Panc1 (cell line): ENCODE measurements around the gene PPOX. TPM values are rescaled to one million over a fixed set of nuclear protein-coding genes. Genes with fewer than 3 reads are reported as not detected.

Experiments
- ATAC-seq: fragments of 200-7000 bp; cut with Tn5 transposase; 2 replicates; pipeline ENCODE4 v1.9.1; 2020; ENCODE audit warnings: mild to moderate bottlenecking, moderate library complexity
- BruUV-seq: library from RNA; stranded (reverse); fragments of 400-500 nt; replicated peaks from 2 replicates; lab custom pipeline; 2021; lab: Mats Ljungman, UMichigan
- CTCF ChIA-PET: fragments of 300-600 bp; sonication (Branson Sonifier 250); formaldehyde crosslinking; loops from one replicate; lab custom pipeline; 2022; ENCODE audit warnings: antibody characterized with exemption; lab: Charles Lee
- POLR2A ChIA-PET: fragments of 300-600 bp; sonication (Branson Sonifier 250); formaldehyde crosslinking; loops from one replicate; lab custom pipeline; 2022; ENCODE audit warnings: antibody characterized with exemption; lab: Charles Lee
- DNase-seq: peaks from one replicate; pipeline ENCODE4 v3.0.0-alpha.2; 2010; ENCODE audit warnings: low read depth, low spot score
- H3K27ac ChIP-seq: 2 replicates; pipeline ENCODE4 v1.5.1; 2011; ENCODE audit warnings: mild to moderate bottlenecking, low read length, inconsistent platforms
- H3K27me3 ChIP-seq: fragments of 200-500 bp; sonication (Bioruptor generic); 2 replicates; pipeline ENCODE4 v1.6.0; 2014; ENCODE audit warnings: low read length, inconsistent platforms; ENCODE audit not compliant: control insufficient read depth, insufficient read depth
- H3K36me3 ChIP-seq: fragments of 200-500 bp; sonication (Bioruptor generic); 2 replicates; pipeline ENCODE4 v1.5.1; 2014; ENCODE audit warnings: inconsistent platforms, mild to moderate bottlenecking, low read length, moderate library complexity; ENCODE audit not compliant: control insufficient read depth, insufficient read depth
- H3K4me1 ChIP-seq: 2 replicates; pipeline ENCODE4 v1.5.1; 2011; ENCODE audit warnings: inconsistent platforms, mild to moderate bottlenecking, low read length, moderate library complexity; ENCODE audit not compliant: control insufficient read depth, insufficient read depth
- H3K4me3 ChIP-seq, 2 experiments: 2 replicates each; pipeline ENCODE4 v1.5.1; 2011 to 2012; ENCODE audit warnings: low read depth in 2 of 2, low read length in 2 of 2, mild to moderate bottlenecking in 2 of 2, inconsistent platforms in 1 of 2, moderate library complexity in 1 of 2
- H3K9me3 ChIP-seq: fragments of 200-500 bp; sonication (Bioruptor generic); 2 replicates; pipeline ENCODE4 v1.5.1; 2014; ENCODE audit warnings: low read depth, mild to moderate bottlenecking, inconsistent platforms, low read length, moderate library complexity; ENCODE audit not compliant: control insufficient read depth, insufficient read depth
- POLR2AphosphoS5 ChIP-seq: IDR thresholded peaks from 2 replicates; pipeline ENCODE4 v1.6.1; 2012; ENCODE audit warnings: mild to moderate bottlenecking, low read depth, low read length, moderate library complexity
- SIN3A ChIP-seq: IDR thresholded peaks from 2 replicates; pipeline ENCODE4 v1.6.1; 2012; ENCODE audit warnings: low read depth, mild to moderate bottlenecking, low read length, moderate library complexity, borderline replicate concordance; ENCODE audit not compliant: insufficient read depth
- TCF7L2 ChIP-seq: IDR thresholded peaks from 2 replicates; pipeline ENCODE4 v1.6.1; 2011; ENCODE audit warnings: mild to moderate bottlenecking, low read depth, low read length, inconsistent platforms
- in situ Hi-C: cut with HindIII; loops from 2 replicates; pipeline ENCODE4 v1.10.0; 2016; ENCODE audit warnings: low sequenced_read_pairs, low pct_unique_long_range_greater_than_20kb
- intact Hi-C: fragments of 100-400 bp; cut with micrococcal nuclease; formaldehyde crosslinking; loops from one replicate; pipeline ENCODE4 v1.10.0; 2022; ENCODE audit not compliant: unreplicated experiment
- total RNA-seq: library from RNA; stranded (reverse); gene quantifications from one replicate; pipeline ENCODE4 v1.2.1, GENCODE V29; 2021; ENCODE audit not compliant: unreplicated experiment
- TF ChIP-seq, protein P1 (sequence below), 2 experiments: IDR thresholded peaks; 2 replicates each; pipeline ENCODE4 v1.6.1; 2011 to 2012; ENCODE audit warnings: low read depth in 2 of 2, control low read depth in 1 of 2, low read length in 1 of 2, mild to moderate bottlenecking in 1 of 2, moderate library complexity in 1 of 2; ENCODE audit not compliant: insufficient read depth in 1 of 2
- TF ChIP-seq, protein P2 (sequence below): fragments of 450-650 bp; IDR thresholded peaks from 2 replicates; pipeline ENCODE4 v1.5.1; 2017; ENCODE audit warnings: mild to moderate bottlenecking

The PPOX gene
- total RNA-seq, 1 experiment from 2014 or later = 20.6 TPM

DNA sequence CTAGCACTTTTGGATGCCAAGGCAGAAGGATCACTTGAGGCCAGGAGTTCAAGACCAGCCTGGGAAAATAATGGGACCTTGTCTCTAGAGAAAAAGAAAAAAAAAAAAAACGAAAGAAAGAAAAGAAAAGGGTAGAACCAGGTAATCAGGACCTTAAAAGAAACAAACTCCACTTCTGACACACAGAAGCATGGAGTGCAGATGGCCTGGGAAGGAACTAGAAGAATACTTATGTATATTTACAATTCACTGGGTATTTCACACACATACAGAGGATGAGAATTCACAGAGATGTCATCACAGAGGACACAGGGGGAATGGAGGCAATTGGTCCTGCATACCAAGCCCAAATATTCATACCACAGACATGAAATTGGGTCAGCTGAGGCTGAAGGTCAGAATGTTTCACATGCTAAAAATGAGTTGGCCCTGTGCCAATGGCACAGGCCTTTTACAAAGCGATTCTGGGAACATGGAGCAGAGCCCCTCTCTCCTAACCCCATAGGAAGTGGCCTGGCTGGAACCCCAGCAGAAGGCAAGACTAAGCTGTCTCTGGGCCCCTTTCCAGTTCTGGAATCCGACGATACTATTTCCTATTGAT lies 6.7 kb downstream of the PPOX start:
- Histone ChIP-seq H3K27ac (no peak overlapping the region), H3K4me3 (no peak overlapping the region), H3K9me3 (no peaks in the 10 kb centered on the region), H3K27me3 (no peaks in the 10 kb centered on the region), H3K4me1 (peaks cover 6% of the 10 kb centered on the region), H3K36me3 (peaks cover 25% of the 10 kb centered on the region)
- intact Hi-C loops = no loop called here
- no peak for TF ChIP-seq SIN3A
- TF ChIP-seq, protein P1, sequence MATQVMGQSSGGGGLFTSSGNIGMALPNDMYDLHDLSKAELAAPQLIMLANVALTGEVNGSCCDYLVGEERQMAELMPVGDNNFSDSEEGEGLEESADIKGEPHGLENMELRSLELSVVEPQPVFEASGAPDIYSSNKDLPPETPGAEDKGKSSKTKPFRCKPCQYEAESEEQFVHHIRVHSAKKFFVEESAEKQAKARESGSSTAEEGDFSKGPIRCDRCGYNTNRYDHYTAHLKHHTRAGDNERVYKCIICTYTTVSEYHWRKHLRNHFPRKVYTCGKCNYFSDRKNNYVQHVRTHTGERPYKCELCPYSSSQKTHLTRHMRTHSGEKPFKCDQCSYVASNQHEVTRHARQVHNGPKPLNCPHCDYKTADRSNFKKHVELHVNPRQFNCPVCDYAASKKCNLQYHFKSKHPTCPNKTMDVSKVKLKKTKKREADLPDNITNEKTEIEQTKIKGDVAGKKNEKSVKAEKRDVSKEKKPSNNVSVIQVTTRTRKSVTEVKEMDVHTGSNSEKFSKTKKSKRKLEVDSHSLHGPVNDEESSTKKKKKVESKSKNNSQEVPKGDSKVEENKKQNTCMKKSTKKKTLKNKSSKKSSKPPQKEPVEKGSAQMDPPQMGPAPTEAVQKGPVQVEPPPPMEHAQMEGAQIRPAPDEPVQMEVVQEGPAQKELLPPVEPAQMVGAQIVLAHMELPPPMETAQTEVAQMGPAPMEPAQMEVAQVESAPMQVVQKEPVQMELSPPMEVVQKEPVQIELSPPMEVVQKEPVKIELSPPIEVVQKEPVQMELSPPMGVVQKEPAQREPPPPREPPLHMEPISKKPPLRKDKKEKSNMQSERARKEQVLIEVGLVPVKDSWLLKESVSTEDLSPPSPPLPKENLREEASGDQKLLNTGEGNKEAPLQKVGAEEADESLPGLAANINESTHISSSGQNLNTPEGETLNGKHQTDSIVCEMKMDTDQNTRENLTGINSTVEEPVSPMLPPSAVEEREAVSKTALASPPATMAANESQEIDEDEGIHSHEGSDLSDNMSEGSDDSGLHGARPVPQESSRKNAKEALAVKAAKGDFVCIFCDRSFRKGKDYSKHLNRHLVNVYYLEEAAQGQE (IDR thresholded peaks at IDR 0.05; ENCODE audit: insufficient read depth in 1 of 2, low read depth in 2 of 2, low read length in 1 of 2) = no peak
- no peak for TF ChIP-seq TCF7L2
- TF ChIP-seq, protein P2, sequence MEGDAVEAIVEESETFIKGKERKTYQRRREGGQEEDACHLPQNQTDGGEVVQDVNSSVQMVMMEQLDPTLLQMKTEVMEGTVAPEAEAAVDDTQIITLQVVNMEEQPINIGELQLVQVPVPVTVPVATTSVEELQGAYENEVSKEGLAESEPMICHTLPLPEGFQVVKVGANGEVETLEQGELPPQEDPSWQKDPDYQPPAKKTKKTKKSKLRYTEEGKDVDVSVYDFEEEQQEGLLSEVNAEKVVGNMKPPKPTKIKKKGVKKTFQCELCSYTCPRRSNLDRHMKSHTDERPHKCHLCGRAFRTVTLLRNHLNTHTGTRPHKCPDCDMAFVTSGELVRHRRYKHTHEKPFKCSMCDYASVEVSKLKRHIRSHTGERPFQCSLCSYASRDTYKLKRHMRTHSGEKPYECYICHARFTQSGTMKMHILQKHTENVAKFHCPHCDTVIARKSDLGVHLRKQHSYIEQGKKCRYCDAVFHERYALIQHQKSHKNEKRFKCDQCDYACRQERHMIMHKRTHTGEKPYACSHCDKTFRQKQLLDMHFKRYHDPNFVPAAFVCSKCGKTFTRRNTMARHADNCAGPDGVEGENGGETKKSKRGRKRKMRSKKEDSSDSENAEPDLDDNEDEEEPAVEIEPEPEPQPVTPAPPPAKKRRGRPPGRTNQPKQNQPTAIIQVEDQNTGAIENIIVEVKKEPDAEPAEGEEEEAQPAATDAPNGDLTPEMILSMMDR = no peak
- no peak for TF ChIP-seq POLR2AphosphoS5
- no peak for DNase-seq
- ATAC-seq = no peak
- POLR2A ChIA-PET = no interaction called here
- BruUV-seq = no TSS peak
- in situ Hi-C loops = no loop called here
- CTCF ChIA-PET = no interaction called here

DNA sequence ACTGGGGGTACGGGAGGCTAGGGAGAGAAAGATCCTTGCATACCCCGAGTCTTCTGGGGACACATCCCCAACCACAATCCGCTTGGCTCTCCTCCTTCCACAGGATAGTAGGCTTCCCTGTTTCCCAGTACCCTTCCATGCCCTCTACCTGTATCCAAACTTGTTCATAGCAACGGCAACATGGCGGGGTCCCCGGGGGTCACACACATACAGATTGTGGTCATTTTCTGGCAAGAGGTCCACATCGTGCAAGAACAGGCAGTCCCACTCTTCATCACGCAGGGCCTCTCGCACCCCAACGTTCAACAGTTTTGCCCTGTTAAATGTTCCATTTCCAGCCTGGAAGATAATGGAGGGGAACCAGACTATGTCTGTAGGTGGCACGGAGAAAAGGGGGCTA lies 7.5 kb downstream of the PPOX start:
- Histone ChIP-seq H3K36me3 (peaks cover 25% of the 10 kb centered on the region), H3K4me1 (peaks cover 10% of the 10 kb centered on the region), H3K4me3 (no peak overlapping the region), H3K27ac (no peak overlapping the region), H3K9me3 (no peaks in the 10 kb centered on the region), H3K27me3 (no peaks in the 10 kb centered on the region)
- no peak for ATAC-seq
- DNase-seq = no peak
- TF ChIP-seq TCF7L2 (no peak), SIN3A (no peak), POLR2AphosphoS5 (no peak)
- TF ChIP-seq, protein P1 (IDR thresholded peaks at IDR 0.05; ENCODE audit: insufficient read depth in 1 of 2, low read depth in 2 of 2, low read length in 1 of 2) = no peak
- TF ChIP-seq, protein P2 = no peak
- intact Hi-C loops (no loop called here), in situ Hi-C loops (no loop called here)
- POLR2A ChIA-PET = interaction anchor here (0.6 kb wide), 1 partner anchor 186 kb away, joined by 3 read pairs; no protein-coding TSS in a partner anchor
- no TSS peak for BruUV-seq
- CTCF ChIA-PET = no interaction called here
